Cardiac fibroblast (primary cell): Measurements from ENCODE around the gene LRRC10B.

ENCODE experiments used
- DNase-seq, 2 donors: peaks; one replicate each; pipeline versions ENCODE4 v3.0.0 to v3.0.0-alpha.2; 2010; ENCODE audit warnings: low read depth in 2 of 2
- H3K4me3 ChIP-seq, 2 donors: replicated peaks in 1 of 2; 1 replicate in 1 of 2; 2 replicates in 1 of 2; pipeline ENCODE4 v1.5.1; 2011; ENCODE audit warnings: low read depth in 2 of 2, low read length in 2 of 2, mild to moderate bottlenecking in 2 of 2, moderate library complexity in 1 of 2
- TF ChIP-seq, protein P1 (sequence below): IDR thresholded peaks from one replicate; pipeline ENCODE4 v1.5.1; 2011; ENCODE audit warnings: low read depth, mild to moderate bottlenecking, low read length, inconsistent platforms

LRRC10B gene

DNA sequence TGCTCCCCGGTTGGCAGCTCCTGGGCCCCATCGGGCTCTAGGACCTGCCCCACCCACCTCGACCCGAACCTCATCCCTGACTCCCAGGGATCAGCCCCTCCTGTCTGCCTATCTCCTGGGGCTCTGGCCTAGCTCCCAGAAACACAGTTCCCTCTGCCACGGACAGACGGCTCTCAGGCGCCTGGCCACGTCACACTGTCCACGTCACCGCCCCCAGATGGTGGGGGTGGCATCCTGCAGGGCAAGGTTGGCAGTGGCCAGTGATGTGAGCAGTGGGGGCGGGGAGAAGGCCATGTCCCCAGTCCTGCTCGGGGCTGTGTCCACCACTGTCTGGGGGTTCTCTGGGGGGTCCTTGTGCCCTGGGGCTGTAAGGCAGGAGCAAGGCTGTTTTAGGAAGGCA lies 43.1 kb downstream of the LRRC10B start:
- TF ChIP-seq, protein P1, sequence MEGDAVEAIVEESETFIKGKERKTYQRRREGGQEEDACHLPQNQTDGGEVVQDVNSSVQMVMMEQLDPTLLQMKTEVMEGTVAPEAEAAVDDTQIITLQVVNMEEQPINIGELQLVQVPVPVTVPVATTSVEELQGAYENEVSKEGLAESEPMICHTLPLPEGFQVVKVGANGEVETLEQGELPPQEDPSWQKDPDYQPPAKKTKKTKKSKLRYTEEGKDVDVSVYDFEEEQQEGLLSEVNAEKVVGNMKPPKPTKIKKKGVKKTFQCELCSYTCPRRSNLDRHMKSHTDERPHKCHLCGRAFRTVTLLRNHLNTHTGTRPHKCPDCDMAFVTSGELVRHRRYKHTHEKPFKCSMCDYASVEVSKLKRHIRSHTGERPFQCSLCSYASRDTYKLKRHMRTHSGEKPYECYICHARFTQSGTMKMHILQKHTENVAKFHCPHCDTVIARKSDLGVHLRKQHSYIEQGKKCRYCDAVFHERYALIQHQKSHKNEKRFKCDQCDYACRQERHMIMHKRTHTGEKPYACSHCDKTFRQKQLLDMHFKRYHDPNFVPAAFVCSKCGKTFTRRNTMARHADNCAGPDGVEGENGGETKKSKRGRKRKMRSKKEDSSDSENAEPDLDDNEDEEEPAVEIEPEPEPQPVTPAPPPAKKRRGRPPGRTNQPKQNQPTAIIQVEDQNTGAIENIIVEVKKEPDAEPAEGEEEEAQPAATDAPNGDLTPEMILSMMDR, result no peak
- peak; percentile 25 to 63 for DNase-seq

DNA sequence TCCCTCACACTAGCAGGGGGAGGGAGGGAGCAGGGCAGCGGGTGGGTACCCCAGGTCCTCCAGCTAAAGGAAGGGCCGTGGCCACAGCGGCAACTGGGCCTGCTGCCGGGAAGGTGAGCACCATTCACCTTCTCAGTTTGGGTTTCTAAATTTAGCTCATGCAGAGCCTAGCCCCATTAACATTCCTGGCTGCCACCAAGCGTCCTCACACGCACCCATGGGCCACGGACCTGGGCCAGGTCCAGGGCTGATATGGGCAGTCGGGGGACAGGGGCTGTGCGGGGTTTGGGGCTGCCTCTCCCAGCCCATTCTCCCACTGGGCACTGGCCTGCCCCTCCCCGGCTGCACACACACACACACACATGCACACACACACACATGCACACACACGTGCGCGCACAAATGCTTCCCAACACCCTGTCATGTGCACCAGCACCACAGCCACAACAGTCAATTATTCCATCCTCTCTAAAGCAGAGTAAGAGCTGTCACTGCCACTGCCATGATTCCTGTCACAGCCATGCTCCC lies 43.6 kb downstream of the LRRC10B start:
- H3K4me3 ChIP-seq, result no peak overlapping the region
- no peak for DNase-seq
- TF ChIP-seq, protein P1, result no peak

More for the DNA sequence above, 43.1 kb downstream of the LRRC10B start:
- no peak overlapping the region for H3K4me3 ChIP-seq

DNA sequence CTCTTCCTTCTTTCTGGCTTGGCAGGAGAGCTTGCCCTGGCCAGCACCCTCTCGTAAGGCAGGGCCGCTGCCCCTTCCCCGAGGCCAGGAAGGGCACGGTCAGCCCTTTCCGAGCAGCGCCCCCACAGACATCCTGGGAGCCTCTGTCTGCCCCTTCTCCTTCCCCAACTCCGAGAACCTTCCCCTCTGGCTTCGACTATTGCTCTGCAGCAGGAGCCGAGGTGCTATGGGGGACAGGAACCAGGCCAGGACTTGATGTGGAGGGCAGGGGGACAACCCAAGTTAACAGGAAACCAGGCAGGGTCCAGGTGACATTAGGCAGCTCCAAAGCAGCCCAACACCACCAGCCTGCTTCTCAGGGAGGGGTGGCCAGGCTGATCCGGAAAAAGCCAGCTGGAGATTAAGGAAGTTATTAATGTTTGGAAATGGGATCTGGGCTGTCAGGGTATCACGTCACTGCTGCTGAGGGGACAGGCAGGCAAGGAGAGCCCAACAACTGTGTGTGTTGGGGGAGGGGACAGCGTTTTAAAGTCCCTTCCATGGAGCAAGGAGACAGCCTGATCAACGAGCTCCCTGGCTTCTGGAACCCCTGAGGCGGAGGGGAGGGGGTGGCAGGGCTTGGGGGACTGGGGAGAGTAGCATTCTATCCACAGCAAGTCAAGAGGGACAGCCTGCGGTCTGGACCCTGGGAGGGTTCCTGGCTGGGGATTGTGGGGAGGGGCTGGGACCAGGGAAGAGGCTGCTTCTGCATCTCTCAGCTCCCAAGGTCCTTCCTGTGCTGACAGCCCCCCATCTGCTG lies 45.0 kb downstream of the LRRC10B start:
- DNase-seq, result no peak
- no peak overlapping the region for H3K4me3 ChIP-seq
- TF ChIP-seq, protein P1, result no peak

DNA sequence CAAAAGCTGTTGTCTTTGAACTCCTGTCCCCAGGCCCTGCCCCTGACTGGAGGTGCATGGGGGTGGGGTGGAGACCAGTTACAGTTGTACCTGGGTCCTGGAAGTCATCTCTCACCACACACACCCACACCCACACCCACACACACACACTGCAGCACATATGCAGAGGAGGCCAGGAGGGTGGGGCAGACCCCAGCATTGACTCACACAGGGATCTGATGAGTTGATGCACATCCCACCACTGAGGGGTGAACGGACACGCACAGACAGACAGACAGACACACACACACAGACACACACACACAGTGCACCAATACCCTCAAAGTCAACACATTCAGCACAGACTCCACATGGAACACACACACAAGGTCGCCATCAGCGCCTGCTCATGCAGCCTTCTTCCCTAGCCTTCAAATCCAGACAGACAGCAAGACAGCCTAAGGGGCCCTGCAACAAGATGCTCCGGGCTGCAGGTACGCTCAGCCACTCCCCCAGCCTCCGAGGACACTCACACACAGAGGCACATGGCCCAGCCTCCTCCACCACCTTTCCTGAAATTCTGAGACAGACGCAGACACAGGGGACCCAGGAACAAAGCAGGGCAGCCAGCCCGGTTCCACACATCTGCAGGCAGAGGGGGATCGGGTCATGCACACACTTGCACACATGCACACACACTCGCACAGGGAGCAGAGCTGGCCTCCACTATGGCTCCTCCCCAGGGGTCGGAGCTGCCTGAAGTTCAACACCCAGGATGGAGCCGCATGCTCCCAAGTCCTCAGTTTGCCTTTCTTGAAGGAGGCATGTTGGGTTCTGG lies 45.8 kb downstream of the LRRC10B start:
- H3K4me3 ChIP-seq, result no peak overlapping the region
- TF ChIP-seq, protein P1, result no peak
- DNase-seq, result no peak

DNA sequence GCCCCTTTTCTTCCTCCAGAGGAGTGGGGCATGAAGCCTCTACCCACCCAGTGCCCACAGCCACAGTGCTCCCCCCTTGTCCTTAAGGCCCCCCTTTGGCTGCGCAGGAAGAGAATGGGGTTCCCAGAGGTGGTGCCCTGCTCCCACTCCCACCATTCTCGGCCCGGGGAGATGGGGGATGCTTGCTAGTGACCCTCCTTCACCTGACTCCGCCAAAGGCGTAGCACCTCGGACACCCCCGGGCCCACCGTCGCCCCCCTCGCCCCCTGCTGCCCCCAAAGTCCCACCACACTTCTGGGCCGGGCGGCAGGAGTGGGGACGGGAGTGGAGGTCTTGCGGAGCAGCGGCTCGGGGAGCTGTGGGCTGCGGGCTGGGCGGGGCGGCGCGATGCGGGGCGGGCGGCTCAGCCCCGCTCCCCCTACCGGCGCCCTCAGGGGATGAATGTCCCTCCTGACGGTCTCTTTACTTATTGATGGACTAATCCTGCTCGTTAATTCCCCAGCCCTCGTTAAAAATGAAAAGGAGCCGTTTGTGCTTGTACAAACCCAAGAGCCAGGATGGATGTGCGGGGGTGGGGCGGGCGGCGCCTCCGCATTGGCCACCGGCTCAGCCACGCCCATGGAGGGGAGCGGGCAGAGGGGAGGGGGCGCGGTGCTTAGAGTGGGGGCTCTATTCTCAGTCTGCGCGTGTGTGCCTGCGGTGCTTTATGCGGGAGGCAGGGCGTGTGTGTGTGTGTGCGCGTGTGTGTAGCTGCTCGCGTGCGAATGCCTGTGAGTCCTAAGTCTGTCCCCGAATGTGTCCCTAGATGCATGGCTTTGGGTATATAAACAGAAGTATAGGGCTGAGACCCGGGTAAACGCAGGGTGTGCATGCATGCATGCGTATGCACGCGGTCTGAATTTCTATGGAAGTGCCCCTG lies 46.8 kb downstream of the LRRC10B start:
- TF ChIP-seq, protein P1, result peak; percentile 4

DNA sequence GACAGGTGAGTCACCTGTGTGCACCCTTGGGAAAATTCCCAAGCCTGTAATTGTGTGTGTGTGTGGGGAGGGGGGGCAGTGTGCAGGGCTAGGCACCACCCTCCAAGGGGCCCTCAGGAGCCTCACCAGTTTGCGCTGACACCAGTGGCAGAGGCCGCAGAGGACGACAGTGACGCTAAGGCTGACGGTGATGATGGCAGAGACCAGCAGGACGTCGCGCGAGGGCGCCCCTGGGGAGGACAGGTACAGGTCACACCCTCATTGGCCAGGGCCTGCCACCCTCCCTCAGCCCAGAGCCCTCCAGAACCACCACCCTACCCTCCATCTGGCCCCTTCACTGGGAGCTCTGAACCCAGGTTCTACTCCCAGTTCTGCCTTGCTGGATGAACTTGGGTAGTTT lies 47.4 kb downstream of the LRRC10B start:
- H3K4me3 ChIP-seq, result no peak overlapping the region
- TF ChIP-seq, protein P1, result no peak
- no peak for DNase-seq

More for the DNA sequence above, 46.8 kb downstream of the LRRC10B start:
- H3K4me3 ChIP-seq, result no peak overlapping the region
- DNase-seq, result no peak
